Measurements from ENCODE around the gene PSENEN.

PSENEN gene

GRCh38 chr19:35784503-35785338 lies 39.3 kb downstream of the PSENEN start:
- Histone ChIP-seq H3K36me3 (ENCODE audit: control insufficient read depth, insufficient read depth, low read length) (no peaks in the 10 kb centered on the region), H3K9ac (ENCODE audit: low read length) (no peak overlapping the region), H3K9me3 (ENCODE audit: control insufficient read depth, low read length) (no peaks in the 10 kb centered on the region), H3K27me3 (ENCODE audit: control insufficient read depth, insufficient read depth, low read length) (no peaks in the 10 kb centered on the region), H3K4me1 (ENCODE audit: control insufficient read depth, insufficient read depth, low read length) (no peaks in the 10 kb centered on the region), H3K4me3 (ENCODE audit: low read length) (no peak overlapping the region)

GRCh38 chr19:35785339-35785627 lies 39.8 kb downstream of the PSENEN start:
- no peaks in the 10 kb centered on the region for H3K36me3 ChIP-seq (ENCODE audit: control insufficient read depth, insufficient read depth, low read length)
- H3K4me3 ChIP-seq (ENCODE audit: low read length): no peak overlapping the region
- H3K9ac ChIP-seq (ENCODE audit: low read length): no peak overlapping the region
- no peaks in the 10 kb centered on the region for H3K9me3 ChIP-seq (ENCODE audit: control insufficient read depth, low read length)
- H3K4me1 ChIP-seq (ENCODE audit: control insufficient read depth, insufficient read depth, low read length): no peaks in the 10 kb centered on the region
- H3K27me3 ChIP-seq (ENCODE audit: control insufficient read depth, insufficient read depth, low read length): no peaks in the 10 kb centered on the region

DNA sequence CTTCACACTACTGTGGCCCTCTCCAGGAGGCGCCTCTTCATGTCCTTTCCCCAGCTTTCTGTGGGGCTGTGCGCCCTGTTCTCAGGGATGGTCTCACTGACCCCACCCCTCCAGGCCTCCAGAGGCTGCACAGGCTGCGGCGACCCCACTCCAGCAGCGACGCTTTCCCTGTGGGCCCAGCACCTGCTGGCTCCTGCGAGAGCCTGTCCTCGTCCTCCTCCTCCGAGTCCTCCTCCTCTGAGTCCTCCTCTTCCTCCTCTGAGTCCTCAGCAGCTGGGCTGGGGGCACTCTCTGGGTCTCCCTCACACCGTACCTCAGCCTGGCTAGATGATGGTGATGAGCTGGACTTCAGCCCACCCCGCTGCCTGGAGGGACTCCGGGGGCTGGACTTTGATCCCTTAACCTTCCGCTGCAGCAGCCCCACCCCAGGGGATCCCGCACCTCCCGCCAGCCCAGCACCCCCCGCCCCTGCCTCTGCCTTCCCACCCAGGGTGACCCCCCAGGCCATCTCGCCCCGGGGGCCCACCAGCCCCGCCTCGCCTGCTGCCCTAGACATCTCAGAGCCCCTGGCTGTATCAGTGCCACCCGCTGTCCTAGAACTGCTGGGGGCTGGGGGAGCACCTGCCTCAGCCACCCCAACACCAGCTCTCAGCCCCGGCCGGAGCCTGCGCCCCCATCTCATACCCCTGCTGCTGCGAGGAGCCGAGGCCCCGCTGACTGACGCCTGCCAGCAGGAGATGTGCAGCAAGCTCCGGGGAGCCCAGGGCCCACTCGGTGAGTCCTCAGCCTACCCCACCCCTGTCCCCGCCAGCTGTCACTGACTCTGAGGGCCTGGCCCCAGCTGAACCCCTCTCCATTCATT lies 41.1 kb downstream of the PSENEN start:
- Histone ChIP-seq H3K4me3 (ENCODE audit: low read length) (no peak overlapping the region), H3K9ac (ENCODE audit: low read length) (no peak overlapping the region), H3K27me3 (ENCODE audit: control insufficient read depth, insufficient read depth, low read length) (no peaks in the 10 kb centered on the region), H3K36me3 (ENCODE audit: control insufficient read depth, insufficient read depth, low read length) (no peaks in the 10 kb centered on the region), H3K4me1 (ENCODE audit: control insufficient read depth, insufficient read depth, low read length) (peaks cover 1% of the 10 kb centered on the region), H3K9me3 (ENCODE audit: control insufficient read depth, low read length) (no peaks in the 10 kb centered on the region)

DNA sequence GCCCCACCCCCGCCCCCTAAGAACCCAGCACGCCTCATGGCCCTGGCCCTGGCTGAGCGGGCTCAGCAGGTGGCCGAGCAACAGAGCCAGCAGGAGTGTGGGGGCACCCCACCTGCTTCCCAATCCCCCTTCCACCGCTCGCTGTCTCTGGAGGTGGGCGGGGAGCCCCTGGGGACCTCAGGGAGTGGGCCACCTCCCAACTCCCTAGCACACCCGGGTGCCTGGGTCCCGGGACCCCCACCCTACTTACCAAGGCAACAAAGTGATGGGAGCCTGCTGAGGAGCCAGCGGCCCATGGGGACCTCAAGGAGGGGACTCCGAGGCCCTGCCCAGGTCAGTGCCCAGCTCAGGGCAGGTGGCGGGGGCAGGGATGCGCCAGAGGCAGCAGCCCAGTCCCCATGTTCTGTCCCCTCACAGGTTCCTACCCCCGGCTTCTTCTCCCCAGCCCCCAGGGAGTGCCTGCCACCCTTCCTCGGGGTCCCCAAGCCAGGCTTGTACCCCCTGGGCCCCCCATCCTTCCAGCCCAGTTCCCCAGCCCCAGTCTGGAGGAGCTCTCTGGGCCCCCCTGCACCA lies 41.9 kb downstream of the PSENEN start:
- no peak overlapping the region for H3K4me3 ChIP-seq (ENCODE audit: low read length)
- peaks cover 8% of the 10 kb centered on the region for H3K4me1 ChIP-seq (ENCODE audit: control insufficient read depth, insufficient read depth, low read length)
- no peak overlapping the region for H3K9ac ChIP-seq (ENCODE audit: low read length)
- no peaks in the 10 kb centered on the region for H3K27me3 ChIP-seq (ENCODE audit: control insufficient read depth, insufficient read depth, low read length)
- no peaks in the 10 kb centered on the region for H3K36me3 ChIP-seq (ENCODE audit: control insufficient read depth, insufficient read depth, low read length)
- no peaks in the 10 kb centered on the region for H3K9me3 ChIP-seq (ENCODE audit: control insufficient read depth, low read length)

GRCh38 chr19:35788205-35788960 lies 42.9 kb downstream of the PSENEN start:
- Histone ChIP-seq H3K4me1 (ENCODE audit: control insufficient read depth, insufficient read depth, low read length) (peaks cover 17% of the 10 kb centered on the region), H3K9ac (ENCODE audit: low read length) (no peak overlapping the region), H3K9me3 (ENCODE audit: control insufficient read depth, low read length) (no peaks in the 10 kb centered on the region), H3K27me3 (ENCODE audit: control insufficient read depth, insufficient read depth, low read length) (no peaks in the 10 kb centered on the region), H3K36me3 (ENCODE audit: control insufficient read depth, insufficient read depth, low read length) (no peaks in the 10 kb centered on the region), H3K4me3 (ENCODE audit: low read length) (no peak overlapping the region)

GRCh38 chr19:35789195-35789977 lies 43.9 kb downstream of the PSENEN start:
- no peaks in the 10 kb centered on the region for H3K36me3 ChIP-seq (ENCODE audit: control insufficient read depth, insufficient read depth, low read length)
- H3K9me3 ChIP-seq (ENCODE audit: control insufficient read depth, low read length): no peaks in the 10 kb centered on the region
- no peaks in the 10 kb centered on the region for H3K27me3 ChIP-seq (ENCODE audit: control insufficient read depth, insufficient read depth, low read length)
- no peak overlapping the region for H3K4me3 ChIP-seq (ENCODE audit: low read length)
- H3K9ac ChIP-seq (ENCODE audit: low read length): no peak overlapping the region
- H3K4me1 ChIP-seq (ENCODE audit: control insufficient read depth, insufficient read depth, low read length): peaks cover 23% of the 10 kb centered on the region

- H3K4me1 ChIP-seq (ENCODE audit: control insufficient read depth, insufficient read depth, low read length): peaks cover 23% of the 10 kb centered on the region
- no peaks in the 10 kb centered on the region for H3K9me3 ChIP-seq (ENCODE audit: control insufficient read depth, low read length)
- H3K4me3 ChIP-seq (ENCODE audit: low read length): no peak overlapping the region
- H3K9ac ChIP-seq (ENCODE audit: low read length): no peak overlapping the region
- H3K36me3 ChIP-seq (ENCODE audit: control insufficient read depth, insufficient read depth, low read length): no peaks in the 10 kb centered on the region
- no peaks in the 10 kb centered on the region for H3K27me3 ChIP-seq (ENCODE audit: control insufficient read depth, insufficient read depth, low read length)
Observed at GRCh38 chr19:35789978-35790944, 44.8 kb downstream of the PSENEN start.

DNA sequence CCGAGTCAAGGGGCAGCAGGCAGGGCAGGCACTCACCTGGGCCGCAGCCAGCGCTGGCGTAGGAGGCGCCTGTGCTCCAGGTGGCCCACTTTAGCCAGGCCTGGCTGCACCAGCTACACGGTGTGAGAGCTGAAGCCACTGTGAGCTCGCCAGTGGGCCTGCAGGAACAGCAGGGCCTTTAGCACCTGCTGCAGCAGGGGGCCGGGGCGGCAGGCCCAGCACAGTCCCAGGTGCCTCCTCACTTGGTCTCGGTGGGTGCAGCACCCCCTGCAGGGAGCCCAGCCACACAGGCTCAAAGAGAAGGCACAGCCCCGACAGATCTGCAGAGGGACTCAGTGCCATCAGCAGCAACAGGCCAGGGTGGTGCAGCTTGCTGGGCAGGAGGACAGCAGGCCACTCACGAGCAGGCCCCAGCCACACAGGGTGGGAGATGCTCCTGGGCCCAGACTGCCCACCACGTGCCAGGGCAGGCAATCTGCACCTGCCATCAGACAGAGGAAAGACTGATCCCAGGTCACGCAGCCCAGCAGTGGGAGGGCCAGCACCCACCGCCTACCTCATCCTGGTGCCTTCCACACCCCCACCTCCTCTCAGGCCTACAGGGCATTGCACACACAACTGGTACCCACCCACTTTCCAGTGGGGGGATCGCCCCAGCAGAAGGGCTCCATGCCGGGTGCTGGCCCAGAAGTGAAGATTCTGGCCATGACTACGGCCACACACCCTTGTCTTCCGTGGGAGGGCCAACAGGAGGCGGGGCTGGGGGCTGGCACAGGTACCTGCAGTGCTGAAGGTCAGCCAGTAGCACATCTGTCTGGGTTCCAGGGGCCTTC lies 45.7 kb downstream of the PSENEN start:
- H3K4me1 ChIP-seq (ENCODE audit: control insufficient read depth, insufficient read depth, low read length): peaks cover 23% of the 10 kb centered on the region
- no peaks in the 10 kb centered on the region for H3K27me3 ChIP-seq (ENCODE audit: control insufficient read depth, insufficient read depth, low read length)
- no peaks in the 10 kb centered on the region for H3K9me3 ChIP-seq (ENCODE audit: control insufficient read depth, low read length)
- H3K36me3 ChIP-seq (ENCODE audit: control insufficient read depth, insufficient read depth, low read length): no peaks in the 10 kb centered on the region
- H3K9ac ChIP-seq (ENCODE audit: low read length): no peak overlapping the region
- H3K4me3 ChIP-seq (ENCODE audit: low read length): no peak overlapping the region

DNA sequence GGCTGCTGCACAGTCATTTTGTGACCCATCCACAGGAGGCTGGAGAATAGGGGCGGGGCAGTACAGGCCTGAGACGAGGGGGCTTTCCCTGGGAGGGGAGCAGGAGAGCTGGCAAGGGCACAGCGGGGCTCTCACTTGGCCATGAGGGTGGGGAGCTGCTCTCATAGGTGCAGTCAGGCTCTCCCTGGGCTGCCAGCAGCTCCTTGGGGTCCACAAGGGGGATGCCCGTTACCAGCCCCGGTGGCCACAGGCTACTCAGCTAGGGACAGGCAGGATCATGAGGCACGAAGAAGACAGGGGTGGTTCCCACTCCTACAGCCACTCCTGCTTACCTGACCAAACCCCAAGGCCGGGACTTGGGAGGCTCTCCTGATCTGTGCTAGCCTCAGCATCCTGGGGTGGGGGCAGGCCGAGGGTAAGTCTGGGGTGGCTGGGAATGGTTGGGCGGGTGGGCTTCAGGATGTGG lies 46.4 kb downstream of the PSENEN start:
- H3K4me3 ChIP-seq (ENCODE audit: low read length): no peak overlapping the region
- H3K4me1 ChIP-seq (ENCODE audit: control insufficient read depth, insufficient read depth, low read length): peaks cover 23% of the 10 kb centered on the region
- peaks cover 5% of the 10 kb centered on the region for H3K27me3 ChIP-seq (ENCODE audit: control insufficient read depth, insufficient read depth, low read length)
- no peaks in the 10 kb centered on the region for H3K36me3 ChIP-seq (ENCODE audit: control insufficient read depth, insufficient read depth, low read length)
- no peak overlapping the region for H3K9ac ChIP-seq (ENCODE audit: low read length)
- H3K9me3 ChIP-seq (ENCODE audit: control insufficient read depth, low read length): no peaks in the 10 kb centered on the region

- H3K27me3 ChIP-seq (ENCODE audit: control insufficient read depth, insufficient read depth, low read length): peaks cover 10% of the 10 kb centered on the region
- H3K9ac ChIP-seq (ENCODE audit: low read length): no peak overlapping the region
- no peaks in the 10 kb centered on the region for H3K36me3 ChIP-seq (ENCODE audit: control insufficient read depth, insufficient read depth, low read length)
- H3K4me1 ChIP-seq (ENCODE audit: control insufficient read depth, insufficient read depth, low read length): peaks cover 23% of the 10 kb centered on the region
- no peak overlapping the region for H3K4me3 ChIP-seq (ENCODE audit: low read length)
- H3K9me3 ChIP-seq (ENCODE audit: control insufficient read depth, low read length): no peaks in the 10 kb centered on the region
Observed at GRCh38 chr19:35792312-35792711, 46.9 kb downstream of the PSENEN start.
